HG03565 (cell line): Measurements from ENCODE around the gene TFEC.

Source experiments
- ATAC-seq: cut with Tn5 transposase; IDR thresholded peaks from one replicate; pipeline ENCODE4 v1.9.1; 2021; ENCODE audit warnings: mild to moderate bottlenecking, moderate library complexity; ENCODE audit not compliant: unreplicated experiment

Gene TFEC

GRCh38 chr7:115995701-115996100, 34.9 kb downstream of the TFEC start:
- ATAC-seq, result no peak

- ATAC-seq, result no peak
Observed at GRCh38 chr7:115988401-115988800, 42.2 kb downstream of the TFEC start.

GRCh38 chr7:115987486-115987885, 43.1 kb downstream of the TFEC start:
- ATAC-seq, result no peak

- no peak for ATAC-seq
Observed at GRCh38 chr7:115984105-115984504, 46.5 kb downstream of the TFEC start.

- no peak for ATAC-seq
Observed at GRCh38 chr7:115980159-115980558, 50.4 kb downstream of the TFEC start.

GRCh38 chr7:115976651-115977050, 53.9 kb downstream of the TFEC start:
- no peak for ATAC-seq

GRCh38 chr7:115975766-115976165, 54.8 kb downstream of the TFEC start:
- ATAC-seq, result no peak

GRCh38 chr7:115973406-115973805, 57.2 kb downstream of the TFEC start:
- no peak for ATAC-seq

- no peak for ATAC-seq
Observed at GRCh38 chr7:115971506-115971905, 59.1 kb downstream of the TFEC start.

GRCh38 chr7:115968596-115968995, 62.0 kb downstream of the TFEC start:
- no peak for ATAC-seq

- no peak for ATAC-seq
Observed at GRCh38 chr7:115968171-115968570, 62.4 kb downstream of the TFEC start.

- ATAC-seq, result no peak
Observed at GRCh38 chr7:115965796-115966475, 64.6 kb downstream of the TFEC start.

- no peak for ATAC-seq
Observed at GRCh38 chr7:115965236-115965635, 65.3 kb downstream of the TFEC start.

- ATAC-seq, result no peak
Observed at GRCh38 chr7:115964799-115965198, 65.8 kb downstream of the TFEC start.

- ATAC-seq, result no peak
Observed at GRCh38 chr7:115962340-115962739, 68.2 kb downstream of the TFEC start.

- ATAC-seq, result no peak
Observed at GRCh38 chr7:115953592-115954255, 76.8 kb downstream of the TFEC start.

GRCh38 chr7:115952832-115953231, 77.7 kb downstream of the TFEC start:
- ATAC-seq, result no peak

GRCh38 chr7:115951547-115951946, 79.0 kb downstream of the TFEC start:
- ATAC-seq, result no peak

- ATAC-seq, result no peak
Observed at GRCh38 chr7:115941703-115942268, 88.8 kb downstream of the TFEC start.

GRCh38 chr7:115940460-115941060, 90.0 kb downstream of the TFEC start:
- ATAC-seq, result no peak

GRCh38 chr7:115937960-115938359, 92.6 kb downstream of the TFEC start:
- no peak for ATAC-seq

GRCh38 chr7:115933471-115933870, 97.1 kb downstream of the TFEC start:
- no peak for ATAC-seq
